Lower lobe of right lung (tissue), 2 donors: Measurements from ENCODE around the gene ADAM10. TPM values are rescaled to one million over a fixed set of nuclear protein-coding genes. Genes with fewer than 3 reads are reported as not detected.
A peak's percentile ranks its signal among the peaks of the same experiment; 100 is the strongest.

Source experiments
- ATAC-seq, 2 donors: fragments of 200-7000 bp; cut with Tn5 transposase; one replicate each; pipeline ENCODE4 v1.9.1; 2020 to 2022; ENCODE audit warnings: mild to moderate bottlenecking in 2 of 2, moderate library complexity in 2 of 2
- DNase-seq: peaks from one replicate; pipeline ENCODE4 v3.0.0-alpha.2; 2020
- H3K27ac ChIP-seq: fragments of 200-600 bp; one replicate; pipeline ENCODE4 v1.8.0; 2022
- H3K27me3 ChIP-seq: fragments of 200-600 bp; one replicate; pipeline ENCODE4 v1.8.0; 2022; ENCODE audit warnings: low read depth
- H3K36me3 ChIP-seq: fragments of 200-600 bp; one replicate; pipeline ENCODE4 v1.8.0; 2022; ENCODE audit warnings: mild to moderate bottlenecking
- H3K4me1 ChIP-seq: fragments of 200-600 bp; one replicate; pipeline ENCODE4 v1.8.0; 2022
- H3K4me3 ChIP-seq: fragments of 200-600 bp; one replicate; pipeline ENCODE4 v1.8.0; 2022; ENCODE audit warnings: mild to moderate bottlenecking
- H3K9me3 ChIP-seq: fragments of 200-600 bp; one replicate; pipeline ENCODE4 v1.8.0; 2022
- CTCF ChIP-seq: fragments of 200-600 bp; IDR thresholded peaks from one replicate; pipeline ENCODE4 v1.8.0; 2022; ENCODE audit warnings: antibody characterized with exemption, mild to moderate bottlenecking
- intact Hi-C: fragments of 100-400 bp; cut with DNase I; formaldehyde crosslinking; loops from one replicate; pipeline ENCODE4 v1.11.0; 2022
- total RNA-seq: library from RNA; stranded (reverse); fragmentation: NEBNext Ultra II Directional; extraction: Animal tissue kit (Norgen Biotek cat#: 25700); gene quantifications from one replicate; pipeline ENCODE4 v1.2.1, GENCODE V29; 2021
- donor health status: DM: no; HTN: yes; CAD: no; lungs with severe emphysema.

Gene ADAM10
- total RNA-seq, 1 donor from 2014 or later, result 166 TPM

DNA sequence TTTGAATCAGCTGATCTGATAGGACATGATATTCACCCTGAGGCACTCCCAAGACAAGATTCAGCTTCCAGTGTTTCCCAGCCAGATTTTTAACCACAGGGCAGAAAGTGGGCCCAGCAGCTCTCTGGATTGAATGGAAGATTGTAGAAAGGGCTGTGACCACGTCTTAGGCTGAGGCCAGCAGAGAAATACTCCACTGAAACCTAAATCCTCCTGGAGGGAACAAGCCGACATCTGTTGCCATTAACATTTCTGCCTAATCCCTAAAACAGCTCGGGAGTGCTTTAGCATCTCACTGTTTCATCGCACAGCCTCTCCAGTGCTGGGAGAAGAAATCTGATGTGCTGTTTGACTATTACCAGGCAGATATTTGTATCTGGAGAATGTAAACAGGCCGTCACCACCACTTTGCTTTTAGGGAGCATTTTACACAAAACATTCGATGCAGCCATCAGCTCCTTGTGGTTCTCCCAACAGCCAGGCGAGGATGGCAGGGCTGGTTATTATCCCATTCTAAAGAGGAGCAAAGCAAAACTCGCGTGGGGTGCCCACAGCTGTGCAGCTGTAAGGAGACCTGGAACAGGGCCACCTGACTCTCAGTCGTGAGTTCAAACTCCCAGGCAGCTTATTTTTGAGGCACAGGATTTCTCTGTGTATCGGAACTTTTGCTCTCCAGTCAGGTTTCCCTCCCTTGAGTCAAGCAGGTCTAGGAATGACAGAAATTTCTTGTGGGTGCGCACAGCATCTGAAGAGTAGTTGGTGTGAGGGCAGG, 200.3 kb downstream of the ADAM10 start:
- no peak overlapping the region for H3K27ac ChIP-seq
- no peak for DNase-seq
- H3K4me3 ChIP-seq, result no peak overlapping the region
- H3K36me3 ChIP-seq, result no peaks in the 10 kb centered on the region
- H3K4me1 ChIP-seq, result peaks cover 21% of the 10 kb centered on the region
- intact Hi-C loops, result no loop called here
- ATAC-seq, result no peak
- H3K9me3 ChIP-seq, result no peaks in the 10 kb centered on the region
- no peak for TF ChIP-seq CTCF
- no peaks in the 10 kb centered on the region for H3K27me3 ChIP-seq

GRCh38 chr15:58548308-58549012, 201.0 kb downstream of the ADAM10 start:
- intact Hi-C loops, result no loop called here
- DNase-seq (no peak), ATAC-seq (no peak)
- Histone ChIP-seq H3K36me3 (no peaks in the 10 kb centered on the region), H3K27ac (no peak overlapping the region), H3K9me3 (no peaks in the 10 kb centered on the region), H3K4me3 (no peak overlapping the region), H3K4me1 (peaks cover 21% of the 10 kb centered on the region), H3K27me3 (no peaks in the 10 kb centered on the region)
- TF ChIP-seq CTCF, result no peak

- intact Hi-C loops, result no loop called here
These were observed 201.7 kb downstream of the ADAM10 start for GRCh38 chr15:58547628-58548307.

DNA sequence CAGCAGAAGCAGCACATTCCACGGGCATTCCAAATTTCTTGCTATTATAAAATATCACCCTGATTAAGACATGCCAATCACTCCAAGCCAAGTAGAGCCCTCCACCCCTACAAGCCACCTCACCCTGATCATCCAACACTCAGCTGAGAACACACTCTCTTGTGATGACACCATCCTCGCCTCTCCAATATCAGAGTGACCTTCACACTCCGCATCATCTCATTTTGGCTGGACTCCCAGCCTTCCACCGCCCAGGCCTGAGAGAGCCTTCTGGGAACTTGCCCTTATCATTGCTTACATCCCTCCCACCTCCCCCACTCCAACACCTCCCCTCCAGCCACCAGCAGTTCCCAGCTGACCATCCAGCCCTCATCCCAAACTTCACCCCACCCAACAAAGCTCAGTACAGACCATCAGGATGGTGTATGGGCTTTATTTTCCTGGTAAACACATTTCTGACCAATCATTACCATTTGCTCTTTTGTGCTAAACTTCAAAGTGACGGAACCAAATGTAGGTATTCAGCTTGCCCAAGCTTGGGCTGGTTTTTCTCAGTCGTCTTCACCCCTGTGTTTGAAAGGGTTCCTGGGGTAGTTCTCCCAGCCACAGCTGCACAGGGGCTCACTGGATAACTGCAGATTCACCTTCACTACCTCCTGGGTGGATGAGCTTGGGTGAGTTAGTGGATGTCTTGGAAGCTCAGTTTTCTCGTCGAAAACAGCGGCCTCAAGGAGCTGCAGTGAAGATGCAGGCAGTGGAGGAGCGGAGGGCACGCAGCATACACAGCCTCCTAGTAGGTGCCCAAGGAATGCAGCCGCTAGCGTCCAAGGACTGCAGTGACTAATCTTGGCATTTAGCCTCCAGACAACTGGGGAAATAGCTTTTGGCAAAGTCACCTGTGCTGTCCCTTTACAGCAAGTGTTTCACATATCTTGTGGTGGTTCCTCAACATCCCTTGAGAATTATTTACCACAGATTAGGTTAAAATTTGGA, 202.6 kb downstream of the ADAM10 start:
- no peak for DNase-seq
- Histone ChIP-seq H3K27ac (peak overlapping the region; percentile 36), H3K4me3 (no peak overlapping the region), H3K36me3 (no peaks in the 10 kb centered on the region), H3K27me3 (no peaks in the 10 kb centered on the region), H3K9me3 (no peaks in the 10 kb centered on the region), H3K4me1 (peaks cover 14% of the 10 kb centered on the region)
- intact Hi-C loops, result no loop called here
- peak; percentile 55 to 80 for ATAC-seq
- no peak for TF ChIP-seq CTCF

More at GRCh38 chr15:58547628-58548307, 201.7 kb downstream of the ADAM10 start:
- H3K36me3 ChIP-seq, result no peaks in the 10 kb centered on the region
- DNase-seq, result no peak
- H3K27me3 ChIP-seq, result no peaks in the 10 kb centered on the region
- H3K4me3 ChIP-seq, result no peak overlapping the region
- no peak overlapping the region for H3K27ac ChIP-seq
- ATAC-seq, result no peak
- TF ChIP-seq CTCF, result no peak
- H3K4me1 ChIP-seq, result peaks cover 21% of the 10 kb centered on the region
- H3K9me3 ChIP-seq, result no peaks in the 10 kb centered on the region
